Muscle layer of duodenum (tissue), 2 donors: ENCODE data around the gene KIAA0040.

ENCODE experiments used
- H3K27ac ChIP-seq: one replicate; pipeline ENCODE4 v1.7.0; 2013; ENCODE audit warnings: mild to moderate bottlenecking, low read length
- H3K27me3 ChIP-seq: one replicate; pipeline ENCODE4 v1.7.0; 2013; ENCODE audit warnings: low read depth, mild to moderate bottlenecking, control low read depth, low read length
- H3K36me3 ChIP-seq, 2 donors: one replicate each; pipeline ENCODE4 v1.7.0; 2013; ENCODE audit warnings: low read length in 2 of 2, control low read depth in 1 of 2, mild to moderate bottlenecking in 1 of 2; ENCODE audit not compliant: insufficient read depth in 2 of 2, control insufficient read depth in 1 of 2
- H3K4me1 ChIP-seq, 2 donors: one replicate each; pipeline ENCODE4 v1.7.0; 2013; ENCODE audit warnings: low read length in 2 of 2, mild to moderate bottlenecking in 2 of 2, control low read depth in 1 of 2, moderate library complexity in 1 of 2; ENCODE audit not compliant: insufficient read depth in 2 of 2, control insufficient read depth in 1 of 2
- H3K4me3 ChIP-seq, 2 donors: one replicate each; pipeline ENCODE4 v1.7.0; 2013; ENCODE audit warnings: low read length in 2 of 2, low read depth in 1 of 2, mild to moderate bottlenecking in 1 of 2
- H3K9me3 ChIP-seq, 2 donors: one replicate each; pipeline ENCODE4 v1.7.0; 2013; ENCODE audit warnings: low read length in 2 of 2, control low read depth in 1 of 2, mild to moderate bottlenecking in 1 of 2; ENCODE audit not compliant: control insufficient read depth in 1 of 2
- donor health status: healthy.

Gene KIAA0040

GRCh38 chr1:175182201-175182746, 10.3 kb downstream of the KIAA0040 start:
- Histone ChIP-seq H3K4me1 (peaks cover 5 to 8% of the 10 kb centered on the region in 2 donors), H3K36me3 (peaks cover 0 to 5% of the 10 kb centered on the region in 2 donors), H3K9me3 (no peaks in the 10 kb centered on the region), H3K4me3 (no peak overlapping the region), H3K27ac (no peak overlapping the region), H3K27me3 (no peaks in the 10 kb centered on the region)

- peaks cover 5 to 8% of the 10 kb centered on the region in 2 donors for H3K4me1 ChIP-seq
- peaks cover 5 to 15% of the 10 kb centered on the region in 2 donors for H3K36me3 ChIP-seq
- H3K4me3 ChIP-seq = no peak overlapping the region
- H3K27me3 ChIP-seq = no peaks in the 10 kb centered on the region
- no peaks in the 10 kb centered on the region for H3K9me3 ChIP-seq
- no peak overlapping the region for H3K27ac ChIP-seq
Observed at GRCh38 chr1:175179837-175180590, 12.6 kb downstream of the KIAA0040 start.

- Histone ChIP-seq H3K4me3 (no peak overlapping the region), H3K4me1 (peaks cover 0 to 8% of the 10 kb centered on the region in 2 donors), H3K27me3 (no peaks in the 10 kb centered on the region), H3K36me3 (peaks cover 5 to 15% of the 10 kb centered on the region in 2 donors), H3K9me3 (no peaks in the 10 kb centered on the region), H3K27ac (no peak overlapping the region)
Observed at GRCh38 chr1:175178456-175178855, 14.1 kb downstream of the KIAA0040 start.

- H3K27me3 ChIP-seq = no peaks in the 10 kb centered on the region
- no peak overlapping the region for H3K27ac ChIP-seq
- H3K36me3 ChIP-seq = peaks cover 5 to 15% of the 10 kb centered on the region in 2 donors
- H3K4me1 ChIP-seq = peaks cover 0 to 8% of the 10 kb centered on the region in 2 donors
- H3K9me3 ChIP-seq = no peaks in the 10 kb centered on the region
- H3K4me3 ChIP-seq = no peak overlapping the region
Observed at GRCh38 chr1:175178056-175178455, 14.5 kb downstream of the KIAA0040 start.

- Histone ChIP-seq H3K27me3 (no peaks in the 10 kb centered on the region), H3K4me1 (peaks cover 0 to 8% of the 10 kb centered on the region in 2 donors), H3K27ac (no peak overlapping the region), H3K36me3 (peaks cover 5 to 15% of the 10 kb centered on the region in 2 donors), H3K4me3 (no peak overlapping the region), H3K9me3 (no peaks in the 10 kb centered on the region)
Observed at GRCh38 chr1:175176246-175176645, 16.3 kb downstream of the KIAA0040 start.

GRCh38 chr1:175174309-175175102, 18.1 kb downstream of the KIAA0040 start:
- Histone ChIP-seq H3K27me3 (no peaks in the 10 kb centered on the region), H3K27ac (no peak overlapping the region), H3K4me1 (peaks cover 0 to under 1% of the 10 kb centered on the region in 2 donors)

GRCh38 chr1:175173531-175173930, 19.0 kb downstream of the KIAA0040 start:
- H3K9me3 ChIP-seq = no peaks in the 10 kb centered on the region
- no peak overlapping the region for H3K4me3 ChIP-seq
- H3K4me1 ChIP-seq = no peaks in the 10 kb centered on the region
- H3K27me3 ChIP-seq = no peaks in the 10 kb centered on the region
- H3K27ac ChIP-seq = no peak overlapping the region
- peaks cover 5 to 15% of the 10 kb centered on the region in 2 donors for H3K36me3 ChIP-seq

More at GRCh38 chr1:175174309-175175102, 18.1 kb downstream of the KIAA0040 start:
- no peak overlapping the region for H3K4me3 ChIP-seq
- peaks cover 5 to 15% of the 10 kb centered on the region in 2 donors for H3K36me3 ChIP-seq
- H3K9me3 ChIP-seq = no peaks in the 10 kb centered on the region

GRCh38 chr1:175172503-175172902, 20.1 kb downstream of the KIAA0040 start:
- no peak overlapping the region for H3K4me3 ChIP-seq
- H3K27ac ChIP-seq = no peak overlapping the region
- no peaks in the 10 kb centered on the region for H3K9me3 ChIP-seq
- H3K36me3 ChIP-seq = peaks cover 5 to 12% of the 10 kb centered on the region in 2 donors
- no peaks in the 10 kb centered on the region for H3K4me1 ChIP-seq
- no peaks in the 10 kb centered on the region for H3K27me3 ChIP-seq

GRCh38 chr1:175171036-175171913, 21.3 kb downstream of the KIAA0040 start:
- H3K9me3 ChIP-seq = no peaks in the 10 kb centered on the region
- no peaks in the 10 kb centered on the region for H3K4me1 ChIP-seq
- no peaks in the 10 kb centered on the region for H3K27me3 ChIP-seq
- peaks cover 3 to 10% of the 10 kb centered on the region in 2 donors for H3K36me3 ChIP-seq
- H3K4me3 ChIP-seq = no peak overlapping the region
- H3K27ac ChIP-seq = no peak overlapping the region

- H3K36me3 ChIP-seq = peaks cover 11 to 16% of the 10 kb centered on the region in 2 donors
- no peaks in the 10 kb centered on the region for H3K27me3 ChIP-seq
- no peak overlapping the region for H3K27ac ChIP-seq
- no peaks in the 10 kb centered on the region for H3K4me1 ChIP-seq
- no peaks in the 10 kb centered on the region for H3K9me3 ChIP-seq
- H3K4me3 ChIP-seq = no peak overlapping the region
Observed at GRCh38 chr1:175169286-175170018, 23.1 kb downstream of the KIAA0040 start.
